Limb (tissue), 2 donors: ENCODE measurements around the gene TNFRSF25.
"Not testable (repeated sequence)": the region's sequence is repeated elsewhere in the genome, so short reads cannot be mapped to it uniquely, and the experiment has no call there.

ENCODE experiments used
- DNase-seq, 2 donors: peaks; one replicate each; pipeline ENCODE4 v3.0.0-alpha.2; 2016; ENCODE audit errors: extremely low spot score in 2 of 2

TNFRSF25 gene

GRCh38 chr1:6470132-6471085, 4.4 kb upstream of the TNFRSF25 start:
- no peak for DNase-seq

GRCh38 chr1:6468729-6469461, 2.9 kb upstream of the TNFRSF25 start:
- no peak for DNase-seq

GRCh38 chr1:6467744-6468688, 2.0 kb upstream of the TNFRSF25 start:
- no peak for DNase-seq

- no peak for DNase-seq
Observed at GRCh38 chr1:6467224-6467623, 1.3 kb upstream of the TNFRSF25 start.

GRCh38 chr1:6466751-6467150, 778 bp upstream of the TNFRSF25 start:
- DNase-seq, result no peak

- DNase-seq, result no peak
Observed at GRCh38 chr1:6465461-6466005, 440 bp downstream of the TNFRSF25 start.

GRCh38 chr1:6464915-6465314, 1.1 kb downstream of the TNFRSF25 start:
- DNase-seq, result no peak

GRCh38 chr1:6464514-6464836, 1.5 kb downstream of the TNFRSF25 start:
- DNase-seq, result no peak

GRCh38 chr1:6463120-6463412, 2.9 kb downstream of the TNFRSF25 start:
- DNase-seq, result no peak

- no peak for DNase-seq
Observed at GRCh38 chr1:6462412-6463119, 3.4 kb downstream of the TNFRSF25 start.

GRCh38 chr1:6461538-6462411, 4.2 kb downstream of the TNFRSF25 start:
- DNase-seq, result no peak

- DNase-seq, result no peak
Observed at GRCh38 chr1:6461051-6461530, 4.9 kb downstream of the TNFRSF25 start.

GRCh38 chr1:6460301-6461050, 5.5 kb downstream of the TNFRSF25 start:
- DNase-seq, result no peak

GRCh38 chr1:6459850-6460265, 6.1 kb downstream of the TNFRSF25 start:
- DNase-seq, result no peak

- DNase-seq, result no peak
Observed at GRCh38 chr1:6456800-6457466, 9.0 kb downstream of the TNFRSF25 start.

- DNase-seq, result not testable (repeated sequence)
Observed at GRCh38 chr1:6455752-6456520, 10.0 kb downstream of the TNFRSF25 start.

GRCh38 chr1:6454856-6455751, 10.9 kb downstream of the TNFRSF25 start:
- no peak for DNase-seq
